ENCODE results near the gene RBMS2. TPM values are rescaled to one million over a fixed set of nuclear protein-coding genes. Genes with fewer than 3 reads are reported as not detected.

RBMS2 gene
- total and polyA plus RNA-seq, 10 of the 15 experiments (the other 5 are each of a cell fraction or from before 2014, with no cell fraction given) = 0.56 to 7.1 (median 2.4) TPM

GRCh38 chr12:56622535-56622934 lies 100.9 kb downstream of the RBMS2 start (continued):
- no peak for TF ChIP-seq ZBTB4 (CRISPR knock-in tag; IDR thresholded peaks at IDR 0.05)
- no peak for TF ChIP-seq RUNX3 (IDR thresholded peaks at IDR 0.05; ENCODE audit: low read length)
- no peak for TF ChIP-seq SKIL (IDR thresholded peaks at IDR 0.05; ENCODE audit: low read depth, poor library complexity, severe bottlenecking)
- TF ChIP-seq PAX5 (IDR thresholded peaks at IDR 0.05; ENCODE audit: borderline replicate concordance, low read depth, low read length) = no peak
- TF ChIP-seq EGR1 (IDR thresholded peaks at IDR 0.05; ENCODE audit: borderline replicate concordance in 1 of 2, low read depth in 2 of 2, low read length in 2 of 2) = no peak
- no peak for TF ChIP-seq NR2F1 (conservative IDR thresholded peaks at IDR 0.05)
- TF ChIP-seq HCFC1 (IDR thresholded peaks at IDR 0.05; ENCODE audit: low read length) = no peak
- no peak for TF ChIP-seq ZNF622 (IDR thresholded peaks at IDR 0.05)
- no peak for TF ChIP-seq JUND (IDR thresholded peaks at IDR 0.05; ENCODE audit: low read depth, low read length)
- no peak for TF ChIP-seq DPF2 (IDR thresholded peaks at IDR 0.05)
